Activated CD4-positive, CD25-positive, alpha-beta regulatory T cell treated with anti-CD3 and anti-CD28 coated beads, Interleukin-2, amount 50 U/mL, for 16 hours (primary cell): ENCODE results near the gene LIPG.
"Not testable (repeated sequence)": the region's sequence is repeated elsewhere in the genome, so short reads cannot be mapped to it uniquely, and the experiment has no call there.

Experiments used
- DNase-seq: peaks from one replicate; pipeline ENCODE4 v3.0.0-alpha.2; 2020; ENCODE audit warnings: low read depth, low spot score

LIPG gene

GRCh38 chr18:49573835-49574234 is 12.0 kb downstream of the LIPG start:
- DNase-seq: no peak

DNA sequence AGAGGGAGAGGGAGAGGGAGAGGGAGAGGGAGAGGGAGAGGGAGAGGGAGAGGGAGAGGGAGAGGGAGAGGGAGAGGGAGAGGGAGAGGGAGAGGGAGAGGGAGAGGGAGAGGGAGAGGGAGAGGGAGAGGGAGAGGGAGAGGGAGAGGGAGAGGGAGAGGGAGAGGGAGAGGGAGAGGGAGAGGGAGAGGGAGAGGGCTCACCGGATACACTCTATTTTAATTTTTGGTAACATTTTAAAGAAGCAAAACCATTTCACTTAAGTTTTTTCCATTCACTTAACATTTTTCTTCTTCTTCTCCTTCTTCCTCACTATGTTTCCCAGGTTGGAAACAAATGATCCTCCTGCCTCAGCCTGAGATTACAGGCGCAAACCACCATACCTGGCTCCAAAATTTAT is 17.2 kb downstream of the LIPG start:
- DNase-seq: not testable (repeated sequence)

GRCh38 chr18:49579583-49579982 is 17.7 kb downstream of the LIPG start:
- DNase-seq: not testable (repeated sequence)

GRCh38 chr18:49580279-49580678 is 18.4 kb downstream of the LIPG start:
- no peak for DNase-seq

GRCh38 chr18:49581371-49581770 is 19.5 kb downstream of the LIPG start:
- no peak for DNase-seq

- no peak for DNase-seq
Observed at GRCh38 chr18:49582579-49582978, 20.7 kb downstream of the LIPG start.

GRCh38 chr18:49584394-49584793 is 22.5 kb downstream of the LIPG start:
- DNase-seq: no peak

- not testable (repeated sequence) for DNase-seq
Observed at GRCh38 chr18:49584951-49585350, 23.1 kb downstream of the LIPG start.

GRCh38 chr18:49585781-49586663 is 24.2 kb downstream of the LIPG start:
- DNase-seq: no peak

DNA sequence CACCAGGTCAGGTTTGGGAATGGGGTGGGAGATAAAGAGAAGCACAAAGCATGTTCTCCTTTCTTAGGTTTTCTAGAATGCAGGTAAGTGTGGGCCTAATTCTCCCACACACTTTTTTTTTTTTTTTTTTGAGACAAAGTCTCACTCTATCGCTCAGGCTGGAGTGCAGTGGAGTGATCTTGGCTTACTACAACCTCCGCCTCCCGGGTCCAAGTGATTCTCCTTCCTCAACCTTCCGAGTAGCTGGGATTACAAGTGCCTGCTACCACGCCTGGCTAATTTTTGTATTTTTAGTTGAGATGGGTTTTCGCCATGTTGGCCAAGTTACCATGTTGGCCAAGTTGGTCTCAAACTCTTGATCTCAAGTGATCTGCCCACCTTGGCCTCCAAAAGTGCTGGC is 26.3 kb downstream of the LIPG start:
- DNase-seq: no peak

DNA sequence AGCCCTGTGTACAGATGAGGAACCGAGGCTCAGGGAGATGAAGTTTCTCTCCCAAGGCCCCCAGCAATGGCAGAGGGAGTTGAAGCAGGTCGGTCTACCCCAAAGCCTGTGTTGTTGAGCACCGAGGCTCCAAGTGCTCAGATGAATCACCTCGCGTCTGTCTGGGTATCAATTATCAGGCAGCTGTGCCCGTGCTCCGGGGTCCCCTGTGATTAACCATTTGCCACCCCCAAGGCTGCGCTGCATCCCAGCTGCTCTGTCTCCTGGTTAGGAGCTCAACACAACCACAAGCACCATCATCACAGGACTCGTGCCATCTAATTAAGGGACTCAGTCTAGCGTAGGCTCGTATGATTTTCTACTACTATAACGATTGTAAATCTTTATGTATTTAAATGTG is 27.1 kb downstream of the LIPG start:
- no peak for DNase-seq

DNA sequence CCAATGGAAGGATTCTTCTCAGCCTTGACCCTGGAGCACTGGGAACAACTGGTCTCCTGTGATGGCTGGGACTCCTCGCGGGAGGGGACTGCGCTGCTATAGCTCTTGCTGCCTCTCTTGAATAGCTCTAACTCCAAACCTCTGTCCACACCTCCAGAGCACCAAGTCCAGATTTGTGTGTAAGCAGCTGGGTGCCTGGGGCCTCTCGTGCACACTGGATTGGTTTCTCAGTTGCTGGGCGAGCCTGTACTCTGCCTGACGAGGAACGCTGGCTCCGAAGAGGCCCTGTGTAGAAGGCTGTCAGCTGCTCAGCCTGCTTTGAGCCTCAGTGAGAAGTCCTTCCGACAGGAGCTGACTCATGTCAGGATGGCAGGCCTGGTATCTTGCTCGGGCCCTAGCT is 28.8 kb downstream of the LIPG start:
- no peak for DNase-seq

GRCh38 chr18:49591271-49591670 is 29.4 kb downstream of the LIPG start:
- no peak for DNase-seq

DNA sequence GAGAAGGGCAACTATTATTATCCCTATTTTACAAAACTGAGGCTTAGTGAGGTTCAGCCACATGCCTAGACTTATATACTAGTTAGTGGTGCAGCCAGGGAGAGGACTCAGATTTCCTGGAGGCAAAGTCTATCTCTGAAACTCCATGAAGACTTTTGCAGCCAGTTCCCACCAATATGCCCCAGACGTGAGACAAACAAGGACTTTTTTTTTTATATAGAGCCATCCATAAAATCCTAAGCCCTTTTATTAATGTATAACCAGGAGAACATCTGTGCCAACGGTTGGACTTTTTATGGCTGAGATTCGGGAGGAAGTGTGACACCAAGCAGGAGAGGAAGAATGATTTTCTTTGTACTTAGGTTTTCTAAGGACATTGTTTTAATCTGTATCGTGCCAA is 29.9 kb downstream of the LIPG start:
- no peak for DNase-seq

- DNase-seq: no peak
Observed at GRCh38 chr18:49596687-49597086, 34.8 kb downstream of the LIPG start.

GRCh38 chr18:49597157-49597931 is 35.5 kb downstream of the LIPG start:
- DNase-seq: no peak

GRCh38 chr18:49601211-49601610 is 39.4 kb downstream of the LIPG start:
- DNase-seq: no peak

GRCh38 chr18:49608366-49609255 is 46.8 kb downstream of the LIPG start:
- no peak for DNase-seq

GRCh38 chr18:49609256-49610021 is 47.6 kb downstream of the LIPG start:
- DNase-seq: no peak

DNA sequence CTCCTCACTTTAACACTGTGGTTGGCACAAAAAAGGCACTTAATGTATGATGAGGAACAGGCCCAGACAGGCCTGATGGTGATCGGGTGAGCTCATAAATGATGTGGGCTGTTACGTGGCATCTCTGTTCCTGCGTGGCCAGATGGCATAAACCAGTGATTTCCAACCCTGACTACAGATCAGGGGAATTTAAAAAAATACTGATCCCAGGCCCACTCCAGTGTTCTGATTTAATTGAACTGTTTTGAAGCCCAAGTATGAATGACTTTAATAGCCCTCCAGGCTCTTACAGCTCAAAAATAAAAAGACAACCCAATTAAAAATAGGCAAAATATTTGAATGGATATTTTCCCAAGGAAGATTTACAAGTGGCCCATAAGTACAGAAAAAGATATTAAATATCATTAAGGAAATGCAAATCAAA is 48.2 kb downstream of the LIPG start:
- DNase-seq: no peak

DNA sequence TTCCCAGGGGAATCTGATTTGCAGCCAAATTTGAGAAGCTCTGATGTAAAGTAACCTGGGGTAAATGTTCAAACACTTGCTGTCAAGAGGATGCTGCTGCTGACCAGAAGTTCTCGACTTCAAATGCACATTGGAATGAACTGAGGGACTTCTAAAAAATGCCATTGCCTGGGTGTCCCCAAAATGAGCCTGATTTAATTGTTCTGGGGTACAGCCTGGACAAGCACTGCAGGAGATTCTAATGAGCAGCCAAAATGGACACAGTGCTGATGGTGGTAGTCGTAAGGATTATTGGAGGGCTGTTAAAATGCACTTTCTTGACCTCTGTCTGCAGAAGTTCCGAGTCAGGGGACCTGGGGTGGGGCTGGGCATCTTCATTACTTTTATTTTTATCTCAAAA is 49.5 kb downstream of the LIPG start:
- no peak for DNase-seq
